ENCODE data around the gene KLK13.

DNA sequence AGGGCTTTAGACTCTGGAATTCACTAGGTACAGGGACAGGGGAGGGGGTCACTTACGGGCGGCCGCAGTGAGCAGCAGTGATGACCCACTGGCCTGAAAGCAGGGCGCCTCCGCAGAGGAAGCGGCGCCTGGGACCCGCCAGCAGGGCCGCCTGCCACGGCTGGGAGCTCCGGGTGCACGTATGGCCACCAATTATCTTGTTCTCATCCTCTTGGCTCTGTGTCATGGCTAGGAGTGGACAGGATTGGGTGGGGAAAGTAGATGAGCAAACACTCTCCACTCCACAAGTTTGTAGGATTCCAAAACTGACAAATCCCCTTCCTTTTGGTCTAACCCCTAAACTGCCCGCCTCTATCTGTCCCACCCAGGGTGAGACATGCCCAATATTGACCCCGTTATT is 16.6 kb upstream of the KLK13 start:
- TF ChIP-seq, protein P1, sequence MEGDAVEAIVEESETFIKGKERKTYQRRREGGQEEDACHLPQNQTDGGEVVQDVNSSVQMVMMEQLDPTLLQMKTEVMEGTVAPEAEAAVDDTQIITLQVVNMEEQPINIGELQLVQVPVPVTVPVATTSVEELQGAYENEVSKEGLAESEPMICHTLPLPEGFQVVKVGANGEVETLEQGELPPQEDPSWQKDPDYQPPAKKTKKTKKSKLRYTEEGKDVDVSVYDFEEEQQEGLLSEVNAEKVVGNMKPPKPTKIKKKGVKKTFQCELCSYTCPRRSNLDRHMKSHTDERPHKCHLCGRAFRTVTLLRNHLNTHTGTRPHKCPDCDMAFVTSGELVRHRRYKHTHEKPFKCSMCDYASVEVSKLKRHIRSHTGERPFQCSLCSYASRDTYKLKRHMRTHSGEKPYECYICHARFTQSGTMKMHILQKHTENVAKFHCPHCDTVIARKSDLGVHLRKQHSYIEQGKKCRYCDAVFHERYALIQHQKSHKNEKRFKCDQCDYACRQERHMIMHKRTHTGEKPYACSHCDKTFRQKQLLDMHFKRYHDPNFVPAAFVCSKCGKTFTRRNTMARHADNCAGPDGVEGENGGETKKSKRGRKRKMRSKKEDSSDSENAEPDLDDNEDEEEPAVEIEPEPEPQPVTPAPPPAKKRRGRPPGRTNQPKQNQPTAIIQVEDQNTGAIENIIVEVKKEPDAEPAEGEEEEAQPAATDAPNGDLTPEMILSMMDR (IDR thresholded peaks at IDR 0.05; ENCODE audit: poor library complexity), result no peak
- TF ChIP-seq EZH2 (IDR thresholded peaks at IDR 0.05; ENCODE audit: borderline replicate concordance), result no peak

All from hepatocyte (in vitro differentiated cells).